ENCODE data around the gene HDAC7. TPM values are rescaled to one million over a fixed set of nuclear protein-coding genes. Genes with fewer than 3 reads are reported as not detected.
A peak's percentile ranks its signal among the peaks of the same experiment; 100 is the strongest.

Gene HDAC7
- total and polyA plus RNA-seq, 2 experiments from 2014 or later, result 41.3 to 60.1 TPM

DNA sequence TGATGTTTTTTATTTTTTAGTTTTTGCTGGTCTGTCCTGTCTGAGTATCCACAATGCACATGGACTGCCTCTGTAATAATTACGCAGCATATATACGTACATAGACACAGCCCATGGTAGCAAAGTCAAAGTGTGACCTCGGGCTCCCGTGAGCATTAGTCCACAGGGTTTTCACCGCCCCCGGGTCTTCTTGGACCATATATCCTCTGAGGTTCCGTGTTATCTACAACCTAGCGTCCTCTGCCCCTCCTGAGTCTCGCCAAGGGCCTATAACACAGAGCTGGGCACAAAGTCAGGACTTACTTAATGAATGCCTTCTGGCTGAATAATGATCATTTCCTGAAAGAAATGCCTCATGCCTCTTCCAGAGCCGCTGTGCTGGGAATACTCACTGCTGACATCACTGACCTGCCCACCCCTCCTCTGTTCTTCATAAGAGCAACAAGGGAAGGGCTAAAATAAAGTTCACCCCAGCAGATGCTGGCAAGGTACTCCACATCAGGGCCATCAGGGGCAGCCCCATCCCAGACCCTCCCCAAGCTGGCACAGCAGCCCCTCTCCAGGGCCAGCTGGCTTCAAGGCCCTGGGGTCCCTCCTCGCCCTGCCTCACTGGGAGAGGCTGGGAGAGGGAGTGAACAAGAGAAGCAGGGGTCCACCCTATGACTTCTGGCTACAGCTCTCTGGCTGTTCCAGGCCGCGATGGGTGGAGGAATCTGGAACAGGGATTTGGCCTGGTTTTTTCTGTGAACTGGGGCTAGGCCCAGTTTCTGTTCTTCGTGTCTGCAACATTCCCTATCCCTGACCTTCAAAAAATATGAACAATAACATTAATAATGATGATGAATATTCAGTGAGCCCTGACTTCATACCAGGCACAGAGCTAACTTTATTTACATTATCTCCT lies 7.9 kb downstream of the HDAC7 start:
- H3K79me2 ChIP-seq (replicated peaks; ENCODE audit: insufficient read depth), result peaks cover 88% of the 10 kb centered on the region
- H2AFZ ChIP-seq, result no peak overlapping the region
- H3K36me3 Mint-ChIP-seq (ENCODE audit: low read depth), result peaks cover 7% of the 10 kb centered on the region; the same call in 2 of the 3 replicates
- H3K36me3 ChIP-seq (ENCODE audit: insufficient read depth), result no peaks in the 10 kb centered on the region; the same call in 1 of the 2 replicates
- no peak for DNase-seq (ENCODE audit: low spot score)
- peak overlapping the region; percentile 70 for H3K4me3 Mint-ChIP-seq
- H3K4me1 ChIP-seq (ENCODE audit: insufficient read depth), result peaks cover 84% of the 10 kb centered on the region
- no peaks in the 10 kb centered on the region for H3K27me3 ChIP-seq (ENCODE audit: insufficient read depth)
- peak overlapping the region; percentile 90 for H3K27ac Mint-ChIP-seq
- H3F3A ChIP-seq (replicated peaks; ENCODE audit: low read depth), result peaks cover 25% of the 10 kb centered on the region
- peak overlapping the region; percentile 98 for H3K27ac ChIP-seq (ENCODE audit: low read depth)
- H3K4me2 ChIP-seq, result peak overlapping the region; percentile 94
- H3K4me3 ChIP-seq, result peak overlapping the region; percentile 62
- H3K9me3 Mint-ChIP-seq, result no peaks in the 10 kb centered on the region
- no peaks in the 10 kb centered on the region for H3K9me2 ChIP-seq (ENCODE audit: insufficient read depth)
- H4K20me1 ChIP-seq (replicated peaks; ENCODE audit: insufficient read depth), result peaks cover 42% of the 10 kb centered on the region
- ATAC-seq, result no peak
- H3K4me1 Mint-ChIP-seq, result peaks cover 88% of the 10 kb centered on the region
- no peak for TF ChIP-seq JUNB (IDR thresholded peaks at IDR 0.05; ENCODE audit: unreplicated experiment)
- peaks cover 5% of the 10 kb centered on the region for H3K27me3 Mint-ChIP-seq (ENCODE audit: insufficient read depth, low read depth, poor library complexity)

DNA sequence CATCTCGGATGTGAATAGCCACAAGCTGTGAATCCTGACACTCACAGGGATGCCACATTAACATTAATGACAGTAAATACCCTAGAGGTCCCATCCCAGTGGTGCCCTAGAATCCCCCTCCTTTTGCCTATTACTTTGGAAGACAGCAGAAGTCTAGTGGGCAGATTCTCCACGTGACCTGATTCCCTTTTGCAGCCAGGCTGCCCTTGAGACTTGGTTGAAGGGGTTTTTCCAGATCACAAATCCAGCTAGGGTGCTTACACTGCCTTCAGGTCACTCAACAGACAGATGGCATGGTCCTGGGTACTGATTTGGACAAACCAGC lies 8.7 kb downstream of the HDAC7 start:
- peak overlapping the region; percentile 47; the same call in 1 of the 2 replicates for H3K27ac ChIP-seq (ENCODE audit: low read depth)
- H3K4me3 Mint-ChIP-seq, result peak overlapping the region; percentile 51; the same call in 1 of the 3 replicates
- ATAC-seq, result no peak
- no peaks in the 10 kb centered on the region for H3K9me2 ChIP-seq (ENCODE audit: insufficient read depth)
- H4K20me1 ChIP-seq (replicated peaks; ENCODE audit: insufficient read depth), result peaks cover 42% of the 10 kb centered on the region
- peaks cover 22% of the 10 kb centered on the region for H3F3A ChIP-seq (replicated peaks; ENCODE audit: low read depth)
- peak; percentile 43 for DNase-seq (ENCODE audit: low spot score)
- peaks cover 7% of the 10 kb centered on the region for H3K27me3 Mint-ChIP-seq (ENCODE audit: insufficient read depth, low read depth, poor library complexity)
- H3K4me1 ChIP-seq (ENCODE audit: insufficient read depth), result peaks cover 76% of the 10 kb centered on the region
- H3K79me2 ChIP-seq (replicated peaks; ENCODE audit: insufficient read depth), result peaks cover 88% of the 10 kb centered on the region
- H2AFZ ChIP-seq, result no peak overlapping the region
- H3K4me1 Mint-ChIP-seq, result peaks cover 83% of the 10 kb centered on the region
- peak overlapping the region; percentile 79; the same call in 1 of the 2 replicates for H3K27ac Mint-ChIP-seq
- H3K36me3 ChIP-seq (ENCODE audit: insufficient read depth), result no peaks in the 10 kb centered on the region; the same call in 1 of the 2 replicates
- H3K36me3 Mint-ChIP-seq (ENCODE audit: low read depth), result peaks cover 7% of the 10 kb centered on the region; the same call in 2 of the 3 replicates
- H3K4me2 ChIP-seq, result peak overlapping the region; percentile 94
- no peak overlapping the region for H3K4me3 ChIP-seq
- no peaks in the 10 kb centered on the region for H3K9me3 Mint-ChIP-seq
- H3K27me3 ChIP-seq (ENCODE audit: insufficient read depth), result no peaks in the 10 kb centered on the region
- TF ChIP-seq CREB1 (CRISPR knock-in tag; IDR thresholded peaks at IDR 0.05; ENCODE audit: low read depth) (no peak), ZNF331 (CRISPR knock-in tag; IDR thresholded peaks at IDR 0.05; ENCODE audit: low read depth) (no peak), EZH2 (IDR thresholded peaks at IDR 0.05; ENCODE audit: low read depth, unreplicated experiment) (no peak), STAT1 (IDR thresholded peaks at IDR 0.05; ENCODE audit: unreplicated experiment) (no peak)
- TF ChIP-seq, protein P1, sequence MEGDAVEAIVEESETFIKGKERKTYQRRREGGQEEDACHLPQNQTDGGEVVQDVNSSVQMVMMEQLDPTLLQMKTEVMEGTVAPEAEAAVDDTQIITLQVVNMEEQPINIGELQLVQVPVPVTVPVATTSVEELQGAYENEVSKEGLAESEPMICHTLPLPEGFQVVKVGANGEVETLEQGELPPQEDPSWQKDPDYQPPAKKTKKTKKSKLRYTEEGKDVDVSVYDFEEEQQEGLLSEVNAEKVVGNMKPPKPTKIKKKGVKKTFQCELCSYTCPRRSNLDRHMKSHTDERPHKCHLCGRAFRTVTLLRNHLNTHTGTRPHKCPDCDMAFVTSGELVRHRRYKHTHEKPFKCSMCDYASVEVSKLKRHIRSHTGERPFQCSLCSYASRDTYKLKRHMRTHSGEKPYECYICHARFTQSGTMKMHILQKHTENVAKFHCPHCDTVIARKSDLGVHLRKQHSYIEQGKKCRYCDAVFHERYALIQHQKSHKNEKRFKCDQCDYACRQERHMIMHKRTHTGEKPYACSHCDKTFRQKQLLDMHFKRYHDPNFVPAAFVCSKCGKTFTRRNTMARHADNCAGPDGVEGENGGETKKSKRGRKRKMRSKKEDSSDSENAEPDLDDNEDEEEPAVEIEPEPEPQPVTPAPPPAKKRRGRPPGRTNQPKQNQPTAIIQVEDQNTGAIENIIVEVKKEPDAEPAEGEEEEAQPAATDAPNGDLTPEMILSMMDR (conservative IDR thresholded peaks at IDR 0.05; ENCODE audit: low read depth in 2 of 2), result no peak
- TF ChIP-seq, protein P2, sequence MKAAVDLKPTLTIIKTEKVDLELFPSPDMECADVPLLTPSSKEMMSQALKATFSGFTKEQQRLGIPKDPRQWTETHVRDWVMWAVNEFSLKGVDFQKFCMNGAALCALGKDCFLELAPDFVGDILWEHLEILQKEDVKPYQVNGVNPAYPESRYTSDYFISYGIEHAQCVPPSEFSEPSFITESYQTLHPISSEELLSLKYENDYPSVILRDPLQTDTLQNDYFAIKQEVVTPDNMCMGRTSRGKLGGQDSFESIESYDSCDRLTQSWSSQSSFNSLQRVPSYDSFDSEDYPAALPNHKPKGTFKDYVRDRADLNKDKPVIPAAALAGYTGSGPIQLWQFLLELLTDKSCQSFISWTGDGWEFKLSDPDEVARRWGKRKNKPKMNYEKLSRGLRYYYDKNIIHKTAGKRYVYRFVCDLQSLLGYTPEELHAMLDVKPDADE (IDR thresholded peaks at IDR 0.05), result no peak
- TF ChIP-seq, protein P3, sequence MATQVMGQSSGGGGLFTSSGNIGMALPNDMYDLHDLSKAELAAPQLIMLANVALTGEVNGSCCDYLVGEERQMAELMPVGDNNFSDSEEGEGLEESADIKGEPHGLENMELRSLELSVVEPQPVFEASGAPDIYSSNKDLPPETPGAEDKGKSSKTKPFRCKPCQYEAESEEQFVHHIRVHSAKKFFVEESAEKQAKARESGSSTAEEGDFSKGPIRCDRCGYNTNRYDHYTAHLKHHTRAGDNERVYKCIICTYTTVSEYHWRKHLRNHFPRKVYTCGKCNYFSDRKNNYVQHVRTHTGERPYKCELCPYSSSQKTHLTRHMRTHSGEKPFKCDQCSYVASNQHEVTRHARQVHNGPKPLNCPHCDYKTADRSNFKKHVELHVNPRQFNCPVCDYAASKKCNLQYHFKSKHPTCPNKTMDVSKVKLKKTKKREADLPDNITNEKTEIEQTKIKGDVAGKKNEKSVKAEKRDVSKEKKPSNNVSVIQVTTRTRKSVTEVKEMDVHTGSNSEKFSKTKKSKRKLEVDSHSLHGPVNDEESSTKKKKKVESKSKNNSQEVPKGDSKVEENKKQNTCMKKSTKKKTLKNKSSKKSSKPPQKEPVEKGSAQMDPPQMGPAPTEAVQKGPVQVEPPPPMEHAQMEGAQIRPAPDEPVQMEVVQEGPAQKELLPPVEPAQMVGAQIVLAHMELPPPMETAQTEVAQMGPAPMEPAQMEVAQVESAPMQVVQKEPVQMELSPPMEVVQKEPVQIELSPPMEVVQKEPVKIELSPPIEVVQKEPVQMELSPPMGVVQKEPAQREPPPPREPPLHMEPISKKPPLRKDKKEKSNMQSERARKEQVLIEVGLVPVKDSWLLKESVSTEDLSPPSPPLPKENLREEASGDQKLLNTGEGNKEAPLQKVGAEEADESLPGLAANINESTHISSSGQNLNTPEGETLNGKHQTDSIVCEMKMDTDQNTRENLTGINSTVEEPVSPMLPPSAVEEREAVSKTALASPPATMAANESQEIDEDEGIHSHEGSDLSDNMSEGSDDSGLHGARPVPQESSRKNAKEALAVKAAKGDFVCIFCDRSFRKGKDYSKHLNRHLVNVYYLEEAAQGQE (IDR thresholded peaks at IDR 0.05; ENCODE audit: unreplicated experiment), result no peak

Data from GM23338 (cell line).